Central memory CD4-positive, alpha-beta T cell (primary cell): ENCODE results near the gene RNF150.

Experiments
- DNase-seq: peaks from one replicate; pipeline ENCODE4 v3.0.0; 2022

The RNF150 gene

DNA sequence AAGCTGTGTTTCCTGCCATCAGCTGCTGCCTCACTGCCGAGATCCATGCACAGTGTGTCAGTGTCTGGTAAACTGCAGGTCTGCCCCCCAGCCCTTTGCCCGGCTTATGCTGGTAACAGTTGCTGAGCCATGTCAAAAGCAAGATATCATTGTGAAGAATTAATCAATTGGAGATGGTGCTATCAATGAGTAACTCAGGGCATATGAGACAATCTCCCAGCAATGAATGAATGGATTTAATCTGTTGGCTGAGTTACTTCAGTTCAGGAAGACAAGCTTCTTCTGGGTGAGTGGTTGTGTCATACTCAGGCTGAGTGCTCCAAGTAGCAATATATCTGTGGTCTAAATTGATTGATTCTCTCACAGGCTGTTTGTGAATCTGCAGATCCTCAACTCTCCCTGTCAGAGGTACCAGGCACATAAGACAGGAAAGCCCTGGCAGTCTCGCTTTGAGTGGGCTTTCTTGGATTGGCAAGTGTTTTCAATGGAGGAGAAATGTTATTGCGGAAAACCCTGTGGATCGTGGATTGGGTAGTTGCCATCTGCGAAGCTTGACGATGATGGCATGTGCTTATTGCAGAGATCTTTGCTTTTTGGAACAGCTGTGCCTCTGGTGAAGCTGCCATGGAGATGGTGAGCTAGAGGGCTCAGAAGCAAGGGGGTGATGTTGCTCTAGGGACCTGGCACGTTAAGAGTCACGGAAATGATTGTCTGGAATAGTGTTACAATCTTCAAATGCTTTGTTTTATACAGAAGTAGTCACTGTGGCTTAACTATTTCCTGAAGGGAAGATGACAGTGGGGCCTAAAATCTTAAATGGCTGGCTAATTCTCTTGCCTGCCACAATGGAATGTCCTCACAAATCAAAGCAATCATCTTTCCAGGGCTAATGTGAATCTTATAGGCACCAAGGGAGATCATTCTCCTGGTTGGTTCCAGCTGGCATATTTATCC is 229.5 kb downstream of the RNF150 start:
- no peak for DNase-seq

- no peak for DNase-seq
Measured at GRCh38 chr4:140901736-140902336, 231.4 kb downstream of the RNF150 start.

- DNase-seq = no peak
Measured at GRCh38 chr4:140893939-140894338, 239.3 kb downstream of the RNF150 start.

DNA sequence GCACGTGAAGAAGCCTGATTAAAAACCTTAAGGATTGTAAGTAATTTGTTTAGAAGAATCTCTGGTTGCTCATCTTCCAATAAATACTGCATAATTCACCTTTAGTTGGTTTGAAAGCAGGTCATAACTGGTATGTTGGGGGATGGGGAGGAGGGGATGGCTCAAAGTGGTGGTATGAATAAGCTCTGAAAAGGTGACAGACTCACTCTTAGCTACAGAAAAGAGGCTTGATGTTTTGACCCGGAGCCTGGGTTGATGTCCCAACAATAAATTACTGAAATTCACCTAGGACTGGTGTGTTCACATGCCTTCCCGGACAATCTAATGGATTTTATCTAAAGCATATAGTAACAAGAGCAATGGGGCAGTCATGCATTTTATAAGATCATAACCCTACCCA is 245.2 kb downstream of the RNF150 start:
- no peak for DNase-seq

DNA sequence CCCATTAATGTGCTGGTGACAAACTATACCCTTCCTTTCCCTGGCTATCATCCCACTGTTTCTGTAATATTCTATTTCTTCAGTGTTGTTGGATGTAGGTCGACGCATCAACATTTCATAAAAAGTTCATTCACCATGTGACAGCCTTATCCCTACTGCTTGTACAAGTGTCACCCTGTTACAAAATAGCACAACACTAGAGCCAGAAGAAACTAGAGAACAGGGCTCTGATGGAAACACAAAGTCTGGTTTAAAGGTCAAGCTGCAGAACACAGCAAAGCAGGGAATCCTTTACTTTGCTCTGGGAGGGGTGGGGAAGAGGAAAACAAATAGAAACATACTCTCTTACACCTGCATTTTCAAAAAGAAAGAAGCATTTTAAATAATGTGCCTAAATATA is 245.8 kb downstream of the RNF150 start:
- no peak for DNase-seq

- no peak for DNase-seq
Measured at GRCh38 chr4:140884431-140885058, 248.7 kb downstream of the RNF150 start.

DNA sequence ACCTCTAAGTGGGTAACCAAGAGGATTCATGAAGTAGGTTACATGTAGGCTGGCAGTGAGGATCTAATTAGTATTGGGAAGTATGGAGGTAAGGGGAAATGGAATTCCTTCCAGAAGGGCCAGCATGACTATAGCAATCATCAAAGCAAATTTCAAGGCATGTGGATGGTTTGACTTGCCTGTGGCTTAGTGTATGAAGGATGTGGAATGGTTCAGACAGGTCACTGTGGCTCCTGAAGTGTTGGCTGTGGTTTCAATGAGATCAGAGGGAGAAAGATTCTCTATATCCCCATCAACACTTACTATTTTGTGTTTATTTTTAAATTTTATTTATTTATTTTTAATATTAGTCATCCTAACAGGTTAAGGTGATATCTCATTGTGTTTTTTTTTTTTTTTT is 255.5 kb downstream of the RNF150 start:
- no peak for DNase-seq

DNA sequence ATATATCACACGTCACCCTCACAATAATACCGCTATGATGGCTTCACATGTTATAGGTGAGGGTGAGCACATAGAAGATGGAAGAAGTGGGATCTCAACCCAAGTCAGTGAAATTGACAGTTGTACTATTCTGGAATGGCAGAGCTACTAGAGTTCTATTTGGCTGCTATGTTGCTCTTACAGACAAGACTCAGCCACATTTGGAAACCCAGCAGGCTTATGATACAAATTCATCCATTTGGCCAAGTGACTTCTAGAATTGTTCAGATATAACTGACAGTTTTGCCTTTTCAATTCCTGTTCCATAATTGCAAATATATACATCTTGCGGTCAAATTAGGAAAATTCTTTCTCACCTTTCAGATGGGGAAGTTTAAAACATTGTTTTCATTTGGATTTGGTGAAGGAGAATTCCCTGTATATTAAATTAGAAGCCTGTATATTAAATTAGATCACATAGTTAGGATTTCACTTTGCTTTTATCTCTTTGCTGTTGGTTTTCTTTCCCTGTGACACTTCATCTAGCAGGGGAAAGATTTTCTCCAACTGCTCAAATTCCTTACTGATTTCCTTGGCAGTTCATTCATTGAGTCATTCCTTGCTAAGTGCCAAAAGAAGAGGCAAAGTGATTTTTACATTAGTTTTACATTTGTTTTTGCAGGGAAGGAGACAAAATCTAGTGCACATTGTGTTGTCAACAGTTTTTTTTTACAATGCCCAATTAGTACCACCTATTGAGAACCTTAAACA is 256.5 kb downstream of the RNF150 start:
- DNase-seq = no peak

- DNase-seq = no peak
Measured at GRCh38 chr4:140875746-140876452, 257.4 kb downstream of the RNF150 start.

DNA sequence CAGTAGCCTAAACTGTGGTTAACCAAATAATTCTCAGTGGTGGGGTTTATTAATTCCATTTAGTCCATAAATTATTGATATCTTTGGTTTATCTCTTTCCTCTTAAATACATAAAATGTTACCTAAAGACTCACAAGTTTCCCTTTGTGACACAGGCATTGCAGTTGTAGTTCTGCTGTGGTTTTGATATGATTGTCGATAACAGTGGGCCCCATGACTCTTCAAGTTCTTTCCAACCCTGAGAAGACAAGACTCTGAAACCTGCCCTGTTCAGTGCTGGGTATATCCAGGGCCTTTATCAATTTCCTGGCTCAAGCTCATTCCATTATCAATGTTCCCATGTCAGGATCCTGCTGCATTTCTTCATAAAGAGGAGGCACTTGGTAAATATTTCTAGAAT is 259.2 kb downstream of the RNF150 start:
- no peak for DNase-seq

- no peak for DNase-seq
Measured at GRCh38 chr4:140871368-140871767, 261.9 kb downstream of the RNF150 start.

- no peak for DNase-seq
Measured at GRCh38 chr4:140870427-140870826, 262.8 kb downstream of the RNF150 start.

DNA sequence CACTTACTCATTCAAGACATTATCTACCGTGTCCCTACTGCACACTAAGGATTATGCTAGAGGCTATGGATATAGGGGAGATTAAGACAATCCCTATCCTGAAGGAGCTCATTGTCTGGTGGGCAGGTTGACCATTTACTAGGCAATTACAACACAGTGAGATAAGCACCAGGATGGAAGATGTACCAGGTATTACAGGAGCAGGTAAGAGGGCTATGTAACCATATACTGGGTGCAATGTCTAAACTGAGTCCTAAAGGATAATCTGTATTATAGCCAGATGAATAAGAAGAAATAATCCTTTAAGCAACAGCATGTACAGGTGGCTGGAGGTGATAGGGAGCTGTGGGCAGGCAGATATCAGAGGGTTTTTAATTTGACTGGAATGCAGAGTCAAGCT is 263.8 kb downstream of the RNF150 start:
- DNase-seq = no peak

DNA sequence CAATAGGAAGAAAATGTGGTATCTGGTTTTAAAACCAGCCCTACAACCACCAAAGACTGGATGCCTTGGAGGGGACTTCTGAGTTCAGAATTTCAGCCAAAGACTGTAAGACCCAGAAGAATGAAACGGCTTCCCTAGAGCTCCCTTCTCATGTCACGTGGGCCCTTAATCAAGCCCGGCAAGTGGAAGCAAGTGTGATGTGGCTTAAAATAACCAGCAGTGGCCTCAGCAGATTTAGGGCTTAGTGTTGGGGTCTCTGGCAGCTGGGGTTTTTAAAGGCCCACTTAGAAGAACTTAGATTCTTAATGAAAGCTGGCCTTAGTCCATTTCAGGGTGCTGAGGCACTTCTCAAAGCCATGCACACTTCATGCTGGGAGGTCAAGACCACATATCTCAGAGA is 265.9 kb downstream of the RNF150 start:
- DNase-seq = no peak

GRCh38 chr4:140866492-140867005 is 266.7 kb downstream of the RNF150 start:
- DNase-seq = no peak

GRCh38 chr4:140865253-140866217 is 267.7 kb downstream of the RNF150 start:
- no peak for DNase-seq

GRCh38 chr4:140863197-140863596 is 270.1 kb downstream of the RNF150 start:
- DNase-seq = no peak

DNA sequence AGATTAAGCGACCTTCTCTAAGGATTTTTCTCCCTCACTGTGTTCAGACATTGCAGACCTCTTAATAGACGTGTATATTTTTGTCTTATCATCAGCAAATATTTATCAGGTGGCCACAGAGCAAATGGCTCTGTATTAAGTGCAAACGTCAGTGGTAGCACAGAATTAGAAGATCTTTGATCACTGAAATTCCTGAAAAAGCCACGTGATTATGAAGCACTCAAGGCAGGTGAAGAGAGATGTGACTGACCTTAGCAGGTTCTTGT is 271.2 kb downstream of the RNF150 start:
- no peak for DNase-seq

GRCh38 chr4:140861359-140862176 is 271.7 kb downstream of the RNF150 start:
- DNase-seq = peak; percentile 17

DNA sequence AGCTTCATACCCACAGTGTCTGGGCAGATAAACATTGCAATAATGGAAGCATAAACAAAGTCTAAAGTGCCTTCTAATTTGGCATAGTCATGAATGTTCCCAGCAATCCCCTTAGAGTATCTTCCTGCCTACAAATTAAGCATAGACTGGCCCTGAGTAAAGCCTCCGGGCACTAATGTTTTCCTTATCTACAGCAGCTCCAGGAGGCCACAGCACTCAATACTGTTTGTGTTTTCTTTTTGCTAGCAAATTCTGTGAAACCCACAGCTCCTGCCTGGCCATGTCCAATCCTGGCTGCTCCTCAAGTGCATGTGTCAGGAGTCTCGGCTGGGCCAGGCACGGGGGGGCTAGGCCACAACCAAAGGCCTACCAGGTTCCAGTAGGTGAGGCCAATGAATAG is 274.4 kb downstream of the RNF150 start:
- DNase-seq = no peak
